Measurements from ENCODE around the gene DRD1. TPM values are rescaled to one million over a fixed set of nuclear protein-coding genes. Genes with fewer than 3 reads are reported as not detected.
"Not testable (repeated sequence)": the region's sequence is repeated elsewhere in the genome, so short reads cannot be mapped to it uniquely, and the experiment has no call there.

DRD1 gene
- total and polyA plus RNA-seq, 5 donors: not detected

DNA sequence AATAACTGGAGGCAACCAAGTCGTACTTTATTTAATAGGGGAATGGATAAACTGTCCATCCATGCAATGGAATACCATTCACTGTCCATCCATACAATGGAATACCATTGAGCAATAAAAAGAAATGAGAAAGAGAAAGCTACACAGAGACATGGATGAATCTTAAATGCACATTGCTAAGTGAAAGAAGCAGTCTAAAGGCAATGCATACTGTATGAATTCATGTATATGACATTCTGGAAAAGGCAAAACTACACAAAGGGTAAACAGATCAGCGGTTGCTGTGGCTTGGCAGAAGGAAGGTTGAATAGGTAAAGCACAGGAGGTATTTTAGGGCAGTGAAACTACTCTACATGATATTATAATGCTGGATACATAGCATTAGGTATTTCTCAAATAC lies 16.2 kb downstream of the DRD1 start:
- intact Hi-C loops (cut with DNase I): no loop called here
- H3K27ac ChIP-seq (ENCODE audit: low read length): no peak overlapping the region

DNA sequence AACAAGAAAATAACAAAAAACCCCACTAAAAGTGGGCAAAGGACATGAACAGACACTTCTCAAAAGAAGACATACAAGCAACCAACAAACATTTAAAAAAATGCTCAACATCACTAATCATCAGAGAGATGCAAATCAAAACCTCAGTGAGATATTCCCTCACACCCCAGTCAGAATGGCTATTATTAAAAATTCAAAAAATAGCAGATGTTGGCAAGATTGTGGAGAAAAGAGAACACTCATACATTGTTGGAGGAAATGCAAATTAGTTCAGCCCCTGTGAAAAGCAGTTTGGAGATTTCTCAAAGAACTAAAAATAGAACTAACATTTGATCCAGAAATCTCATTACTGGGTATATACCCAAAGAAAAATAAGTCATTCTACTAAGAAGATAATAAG lies 19.4 kb downstream of the DRD1 start:
- intact Hi-C loops (cut with DNase I); H3K4me3 ChIP-seq (ENCODE audit: low read length); DNase-seq; H3K4me1 ChIP-seq (ENCODE audit: control insufficient read depth, insufficient read depth, low read length); H3K27ac ChIP-seq (ENCODE audit: low read length); ATAC-seq; H3K9me3 ChIP-seq (ENCODE audit: control insufficient read depth, low read length); H3K27me3 ChIP-seq (ENCODE audit: control insufficient read depth, insufficient read depth): not testable (repeated sequence)

More for the DNA sequence above, 16.2 kb downstream of the DRD1 start:
- DNase-seq (no peak), ATAC-seq (no peak)
- WGBS: 75% methylated on average over 2 of the region's 2 CpGs
- Histone ChIP-seq H3K27me3 (ENCODE audit: control insufficient read depth, insufficient read depth) (no peaks in the 10 kb centered on the region), H3K4me3 (ENCODE audit: low read length) (no peak overlapping the region), H3K4me1 (ENCODE audit: control insufficient read depth, insufficient read depth, low read length) (no peaks in the 10 kb centered on the region), H3K9me3 (ENCODE audit: control insufficient read depth, low read length) (no peaks in the 10 kb centered on the region)

DNA sequence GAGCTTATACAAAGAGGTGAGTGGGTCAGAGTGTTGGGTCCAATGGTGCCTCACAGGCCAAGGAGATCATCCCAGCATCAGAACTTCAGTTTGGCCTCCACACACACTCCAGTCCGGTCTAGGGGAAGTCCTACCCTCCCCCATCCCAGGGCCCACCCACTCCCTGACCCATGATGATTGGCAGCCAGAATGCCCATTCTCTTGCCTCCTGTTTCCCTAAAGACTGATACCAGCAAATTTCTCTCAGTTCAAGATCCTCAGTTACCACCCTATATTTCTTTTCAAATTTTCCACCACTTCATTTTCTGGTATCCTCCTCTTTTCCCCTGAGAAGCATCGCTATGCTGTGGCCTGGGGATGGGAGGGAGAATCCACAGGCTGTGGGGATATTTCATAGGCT lies 21.9 kb downstream of the DRD1 start:
- WGBS: 73% methylated on average over 2 of the region's 2 CpGs

DNA sequence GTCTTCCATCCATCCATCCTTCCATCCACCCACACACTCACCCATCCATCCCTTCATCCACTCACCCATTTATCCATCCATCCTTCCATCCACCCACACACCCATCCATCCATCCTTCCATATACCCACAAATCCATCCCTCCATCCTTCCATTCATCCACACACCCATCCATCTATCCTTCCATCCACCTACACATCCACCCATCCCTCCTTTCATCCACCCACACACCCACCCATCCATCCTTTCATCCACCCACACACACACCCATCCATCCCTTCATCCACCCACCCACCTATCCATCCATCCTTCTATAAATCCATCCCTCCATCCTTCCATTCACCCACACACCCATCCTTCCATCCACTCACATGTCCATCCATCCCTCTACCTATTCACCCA lies 23.6 kb downstream of the DRD1 start:
- ATAC-seq (no peak), DNase-seq (no peak)
- H3K27me3 ChIP-seq (ENCODE audit: control insufficient read depth, insufficient read depth): no peaks in the 10 kb centered on the region
- no peak overlapping the region for H3K27ac ChIP-seq (ENCODE audit: low read length)
- H3K4me1 ChIP-seq (ENCODE audit: control insufficient read depth, insufficient read depth, low read length): no peaks in the 10 kb centered on the region
- no peaks in the 10 kb centered on the region for H3K9me3 ChIP-seq (ENCODE audit: control insufficient read depth, low read length)
- intact Hi-C loops (cut with DNase I): no loop called here
- no peak overlapping the region for H3K4me3 ChIP-seq (ENCODE audit: low read length)

More for the DNA sequence above, 21.9 kb downstream of the DRD1 start:
- no peaks in the 10 kb centered on the region for H3K9me3 ChIP-seq (ENCODE audit: control insufficient read depth, low read length)
- no peaks in the 10 kb centered on the region for H3K4me1 ChIP-seq (ENCODE audit: control insufficient read depth, insufficient read depth, low read length)
- intact Hi-C loops (cut with DNase I): no loop called here
- no peak for DNase-seq
- ATAC-seq: no peak
- no peaks in the 10 kb centered on the region for H3K27me3 ChIP-seq (ENCODE audit: control insufficient read depth, insufficient read depth)
- no peak overlapping the region for H3K4me3 ChIP-seq (ENCODE audit: low read length)
- no peak overlapping the region for H3K27ac ChIP-seq (ENCODE audit: low read length)

DNA sequence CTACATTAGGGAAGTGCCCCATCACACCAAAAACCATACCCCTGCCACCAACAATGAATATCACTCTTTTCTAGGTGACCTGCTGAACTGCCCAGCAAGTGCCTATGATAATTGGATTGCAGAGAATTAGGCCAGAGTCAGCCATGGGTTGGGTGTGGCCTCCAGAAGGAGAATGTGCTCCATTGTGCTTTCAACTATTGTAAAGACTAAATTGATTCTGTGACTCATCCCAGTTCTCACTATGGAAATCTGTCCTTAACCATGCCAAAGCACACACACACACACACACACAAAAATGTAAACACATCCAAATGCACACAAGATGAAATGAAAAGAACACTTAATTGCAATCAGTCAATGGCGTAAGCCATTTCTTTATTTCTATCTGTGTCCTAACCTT lies 25.7 kb downstream of the DRD1 start:
- Histone ChIP-seq H3K9me3 (ENCODE audit: control insufficient read depth, low read length) (no peaks in the 10 kb centered on the region), H3K27ac (ENCODE audit: low read length) (no peak overlapping the region), H3K27me3 (ENCODE audit: control insufficient read depth, insufficient read depth) (no peaks in the 10 kb centered on the region), H3K4me3 (ENCODE audit: low read length) (no peak overlapping the region), H3K4me1 (ENCODE audit: control insufficient read depth, insufficient read depth, low read length) (no peaks in the 10 kb centered on the region)
- no peak for ATAC-seq
- no peak for DNase-seq
- intact Hi-C loops (cut with DNase I): no loop called here
- WGBS: 91% methylated on average over 1 of the region's 1 CpG

DNA sequence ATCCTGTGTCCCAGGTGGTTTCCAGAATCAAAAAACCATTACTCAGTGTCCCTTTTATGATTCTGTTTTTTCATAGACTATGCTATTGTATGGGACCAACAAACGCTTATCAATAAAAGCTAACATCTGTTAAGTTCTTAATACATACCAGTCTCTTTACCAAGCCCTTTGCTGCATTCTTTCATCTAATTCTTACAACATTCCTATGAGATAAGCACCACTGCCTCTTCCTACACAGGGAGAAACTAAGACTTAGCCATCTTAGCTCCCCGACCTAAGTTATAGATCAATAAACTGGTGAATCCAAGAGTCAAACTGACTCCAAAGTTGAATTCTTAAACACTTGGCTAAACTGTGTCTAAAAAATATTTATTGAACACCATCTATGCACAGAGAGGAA lies 26.6 kb downstream of the DRD1 start:
- intact Hi-C loops (cut with DNase I): no loop called here
- no peak for DNase-seq
- WGBS: 64% methylated on average over 2 of the region's 2 CpGs

DNA sequence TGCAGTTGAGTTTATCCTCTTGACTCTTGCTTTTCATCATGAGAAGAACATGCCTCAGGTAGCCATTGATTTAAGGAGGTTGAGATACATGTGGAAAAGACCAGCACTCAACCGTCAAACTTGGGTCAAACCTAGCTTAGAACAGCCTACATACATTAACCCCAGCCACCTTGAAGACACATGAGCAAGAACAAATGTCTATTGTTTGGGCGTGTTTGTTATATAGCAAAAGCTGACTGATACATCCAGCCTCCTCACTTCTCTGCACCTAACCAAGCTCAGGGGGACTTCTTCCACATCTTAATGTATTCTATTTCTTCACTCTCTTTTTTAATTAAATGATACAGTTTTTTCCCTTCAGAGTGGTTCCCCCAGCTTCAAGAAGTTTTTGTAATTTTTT lies 28.7 kb downstream of the DRD1 start:
- DNase-seq: no peak
- Histone ChIP-seq H3K4me1 (ENCODE audit: control insufficient read depth, insufficient read depth, low read length) (no peaks in the 10 kb centered on the region), H3K27me3 (ENCODE audit: control insufficient read depth, insufficient read depth) (no peaks in the 10 kb centered on the region), H3K27ac (ENCODE audit: low read length) (no peak overlapping the region), H3K9me3 (ENCODE audit: control insufficient read depth, low read length) (no peaks in the 10 kb centered on the region), H3K4me3 (ENCODE audit: low read length) (no peak overlapping the region)
- intact Hi-C loops (cut with DNase I): no loop called here
- WGBS: 94% methylated on average over 2 of the region's 2 CpGs
- ATAC-seq: no peak

More for the DNA sequence above, 26.6 kb downstream of the DRD1 start:
- no peak overlapping the region for H3K4me3 ChIP-seq (ENCODE audit: low read length)
- no peak overlapping the region for H3K27ac ChIP-seq (ENCODE audit: low read length)
- H3K27me3 ChIP-seq (ENCODE audit: control insufficient read depth, insufficient read depth): no peaks in the 10 kb centered on the region
- no peak for ATAC-seq
- H3K9me3 ChIP-seq (ENCODE audit: control insufficient read depth, low read length): no peaks in the 10 kb centered on the region
- no peaks in the 10 kb centered on the region for H3K4me1 ChIP-seq (ENCODE audit: control insufficient read depth, insufficient read depth, low read length)

DNA sequence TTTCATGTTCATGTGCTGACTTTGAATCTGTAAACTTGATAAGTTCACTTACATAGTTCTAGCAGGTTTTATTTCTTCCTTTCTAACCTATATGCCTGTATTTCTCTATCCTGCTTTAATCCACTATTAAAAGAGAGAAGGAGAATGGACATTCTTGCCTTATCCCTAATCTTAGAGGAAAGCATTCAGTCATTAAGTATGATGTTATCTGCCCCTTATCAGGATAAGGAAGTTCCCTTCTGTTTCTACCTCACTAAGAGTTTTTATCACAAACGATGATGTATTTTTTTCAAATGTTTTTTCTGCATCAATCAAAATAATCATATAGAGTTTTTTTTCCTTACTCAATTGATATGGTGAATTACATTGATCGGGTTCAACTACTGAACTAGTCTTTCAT lies 33.1 kb downstream of the DRD1 start:
- H3K4me3 ChIP-seq (ENCODE audit: low read length): no peak overlapping the region
- no peaks in the 10 kb centered on the region for H3K9me3 ChIP-seq (ENCODE audit: control insufficient read depth, low read length)
- intact Hi-C loops (cut with DNase I): no loop called here
- H3K4me1 ChIP-seq (ENCODE audit: control insufficient read depth, insufficient read depth, low read length): no peaks in the 10 kb centered on the region
- H3K27ac ChIP-seq (ENCODE audit: low read length): no peak overlapping the region
- no peak for ATAC-seq
- no peak for DNase-seq
- WGBS: 59% methylated on average over 2 of the region's 2 CpGs
- H3K27me3 ChIP-seq (ENCODE audit: control insufficient read depth, insufficient read depth): no peaks in the 10 kb centered on the region

DNA sequence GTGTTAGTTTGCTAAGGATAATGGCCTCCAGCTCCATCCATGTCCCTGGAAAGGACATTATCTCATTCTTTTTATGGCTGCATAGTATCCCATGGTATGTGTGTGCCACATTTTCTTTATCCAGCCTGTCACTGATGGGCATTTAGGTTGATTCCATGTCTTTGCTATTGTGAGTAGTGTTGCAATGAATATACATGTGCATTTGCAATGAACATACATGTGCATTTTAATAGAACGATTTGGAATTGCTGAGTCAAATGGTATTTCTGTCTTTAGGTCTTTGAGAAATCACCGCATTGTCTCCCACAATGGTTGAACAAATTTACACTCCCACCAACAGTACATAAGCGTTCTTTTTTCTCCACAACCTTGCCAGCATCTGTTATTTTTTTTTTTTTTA lies 37.7 kb downstream of the DRD1 start:
- ATAC-seq (no peak), DNase-seq (no peak)
- H3K27me3 ChIP-seq (ENCODE audit: control insufficient read depth, insufficient read depth): no peaks in the 10 kb centered on the region
- WGBS: 86% methylated on average over 3 of the region's 3 CpGs
- intact Hi-C loops (cut with DNase I): no loop called here
- H3K9me3 ChIP-seq (ENCODE audit: control insufficient read depth, low read length): no peaks in the 10 kb centered on the region
- no peak overlapping the region for H3K27ac ChIP-seq (ENCODE audit: low read length)
- no peak overlapping the region for H3K4me3 ChIP-seq (ENCODE audit: low read length)
- no peaks in the 10 kb centered on the region for H3K4me1 ChIP-seq (ENCODE audit: control insufficient read depth, insufficient read depth, low read length)

DNA sequence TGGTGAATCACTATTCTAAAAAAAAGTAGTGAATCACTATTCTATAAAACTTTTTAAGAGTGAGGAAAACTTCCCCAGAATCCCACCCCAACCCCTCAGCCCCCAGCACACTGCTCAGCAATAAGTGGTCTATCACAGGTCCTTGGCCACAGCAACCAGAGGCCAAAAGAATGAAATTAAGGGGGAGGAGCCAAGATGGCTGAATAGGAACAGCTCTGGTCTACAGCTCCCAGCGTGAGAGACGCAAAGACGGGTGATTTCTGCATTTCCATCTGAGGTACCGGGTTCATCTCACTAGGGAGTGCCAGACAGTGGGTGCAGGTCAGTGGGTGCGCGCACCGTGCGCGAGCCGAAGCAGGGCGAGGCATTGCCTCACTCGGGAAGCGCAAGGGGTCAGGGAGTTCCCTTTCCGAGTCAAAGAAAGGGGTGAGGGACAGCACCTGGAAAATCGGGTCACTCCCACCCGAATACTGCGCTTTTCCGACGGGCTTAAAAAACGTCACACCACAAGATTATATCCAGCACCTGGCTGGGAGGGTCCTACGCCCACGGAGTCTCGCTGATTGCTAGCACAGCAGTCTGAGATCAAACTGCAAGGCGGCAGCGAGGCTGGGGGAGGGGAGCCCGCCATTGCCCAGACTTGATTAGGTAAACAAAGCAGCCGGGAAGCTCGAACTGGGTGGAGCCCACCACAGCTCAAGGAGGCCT lies 46.2 kb downstream of the DRD1 start:
- H3K9me3 ChIP-seq (ENCODE audit: control insufficient read depth, low read length); ATAC-seq; intact Hi-C loops (cut with DNase I); H3K4me3 ChIP-seq (ENCODE audit: low read length); H3K27ac ChIP-seq (ENCODE audit: low read length); H3K27me3 ChIP-seq (ENCODE audit: control insufficient read depth, insufficient read depth); DNase-seq; H3K4me1 ChIP-seq (ENCODE audit: control insufficient read depth, insufficient read depth, low read length): not testable (repeated sequence)
- WGBS: 50% methylated on average over 15 of the region's 28 CpGs

DNA sequence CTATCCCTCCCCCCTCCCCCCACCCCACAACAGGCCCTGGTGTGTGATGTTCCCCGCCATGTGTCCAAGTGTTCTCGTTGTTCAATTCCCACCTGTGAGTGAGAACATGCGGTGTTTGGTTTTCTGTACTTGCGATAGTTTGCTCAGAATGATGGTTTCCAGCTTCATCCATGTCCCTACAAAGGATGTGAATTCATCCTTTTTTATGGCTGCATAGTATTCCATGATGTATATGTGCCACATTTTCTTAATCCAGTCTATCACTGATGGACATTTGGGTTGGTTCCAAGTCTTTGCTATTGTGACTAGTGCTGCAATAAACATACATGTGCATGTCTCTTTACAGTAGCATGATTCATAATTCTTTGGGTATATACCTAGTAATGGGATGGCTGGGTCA lies 48.6 kb downstream of the DRD1 start:
- H3K27me3 ChIP-seq (ENCODE audit: control insufficient read depth, insufficient read depth); H3K27ac ChIP-seq (ENCODE audit: low read length); H3K4me1 ChIP-seq (ENCODE audit: control insufficient read depth, insufficient read depth, low read length); intact Hi-C loops (cut with DNase I); H3K9me3 ChIP-seq (ENCODE audit: control insufficient read depth, low read length); ATAC-seq; DNase-seq; H3K4me3 ChIP-seq (ENCODE audit: low read length): not testable (repeated sequence)
- 96% methylated on average over 4 of the region's 4 CpGs for WGBS

DNA sequence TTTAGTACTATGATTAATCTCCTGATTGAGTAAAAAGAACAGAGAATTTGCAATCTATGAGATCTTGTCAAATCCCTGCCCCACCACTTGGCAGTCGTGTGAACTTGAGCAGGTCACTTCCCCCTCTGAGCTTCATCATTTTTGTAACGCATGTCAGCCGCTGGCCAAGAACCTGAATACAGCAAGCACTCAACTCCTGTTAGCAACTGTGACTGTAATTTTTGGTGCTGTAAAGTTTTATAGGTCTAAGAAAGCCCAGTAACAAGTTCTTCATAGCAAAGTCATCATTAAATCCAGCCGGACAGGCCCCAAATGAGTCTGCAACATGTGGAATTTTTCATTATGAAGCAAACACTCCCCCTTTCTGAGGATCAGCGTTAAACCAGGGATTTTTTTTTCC lies 49.4 kb downstream of the DRD1 start:
- Histone ChIP-seq H3K27me3 (ENCODE audit: control insufficient read depth, insufficient read depth) (no peaks in the 10 kb centered on the region), H3K4me1 (ENCODE audit: control insufficient read depth, insufficient read depth, low read length) (no peaks in the 10 kb centered on the region), H3K27ac (ENCODE audit: low read length) (no peak overlapping the region), H3K4me3 (ENCODE audit: low read length) (no peak overlapping the region), H3K9me3 (ENCODE audit: control insufficient read depth, low read length) (no peaks in the 10 kb centered on the region)
- intact Hi-C loops (cut with DNase I): no loop called here
- WGBS: 59% methylated on average over 5 of the region's 5 CpGs
- DNase-seq (no peak), ATAC-seq (no peak)
